GM18526 (cell line): ENCODE measurements around the gene DEXI.

Source experiments
- POLR2A ChIP-seq: IDR thresholded peaks from 3 replicates; pipeline ENCODE4 v1.6.1; 2011; ENCODE audit not compliant: insufficient read length; ENCODE audit errors: extremely low read depth

The DEXI gene

GRCh38 chr16:10942352-10943063 is at the start of gene DEXI:
Gene DEXI, minus strand, starts transcription at chr16:10942468. Its CDS starts 463 bp downstream, at chr16:10942005.
- TF ChIP-seq POLR2A = peak; percentile 65

DNA sequence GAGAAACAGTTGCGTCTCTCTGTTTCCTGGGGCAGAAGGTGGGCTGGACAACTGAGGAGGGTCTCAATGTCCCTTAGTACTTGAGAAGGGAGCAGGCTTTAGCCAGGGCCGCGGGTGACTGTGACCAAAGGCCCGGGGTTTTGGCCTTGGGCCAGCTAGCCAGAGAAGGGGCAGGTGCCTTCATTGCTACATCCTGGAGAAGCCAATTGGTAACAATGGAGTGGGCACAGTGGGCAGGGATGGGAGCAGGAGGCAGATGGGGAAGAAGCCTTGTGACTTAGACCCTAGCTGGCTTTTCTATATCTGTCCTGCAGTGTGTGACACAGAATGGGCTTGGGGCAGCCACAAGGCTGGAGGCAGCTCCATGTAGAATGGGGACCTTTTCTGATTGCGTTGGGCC is 48.1 kb upstream of the DEXI start:
- no peak for TF ChIP-seq POLR2A

GRCh38 chr16:10989559-10989958 is 47.3 kb upstream of the DEXI start:
- TF ChIP-seq POLR2A = no peak

DNA sequence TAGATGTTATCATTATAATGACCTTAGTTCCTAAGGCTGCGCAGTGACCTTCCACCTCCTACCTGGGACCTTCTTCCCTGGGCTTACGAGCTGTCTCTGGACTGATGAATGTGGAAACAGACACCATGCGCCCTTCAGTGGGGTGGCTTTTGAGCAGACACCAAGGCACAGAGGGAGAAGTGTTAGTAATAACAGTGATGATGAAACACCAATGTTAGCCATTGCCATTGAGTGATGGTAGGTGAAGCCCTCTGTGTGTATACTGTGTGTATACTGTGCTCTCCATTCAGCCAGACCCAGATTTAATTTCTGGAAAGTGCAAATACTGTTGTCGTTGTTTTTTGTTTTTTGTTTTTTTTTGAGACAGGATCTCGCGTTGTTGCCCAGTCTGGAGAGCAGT is 46.6 kb upstream of the DEXI start:
- no peak for TF ChIP-seq POLR2A

DNA sequence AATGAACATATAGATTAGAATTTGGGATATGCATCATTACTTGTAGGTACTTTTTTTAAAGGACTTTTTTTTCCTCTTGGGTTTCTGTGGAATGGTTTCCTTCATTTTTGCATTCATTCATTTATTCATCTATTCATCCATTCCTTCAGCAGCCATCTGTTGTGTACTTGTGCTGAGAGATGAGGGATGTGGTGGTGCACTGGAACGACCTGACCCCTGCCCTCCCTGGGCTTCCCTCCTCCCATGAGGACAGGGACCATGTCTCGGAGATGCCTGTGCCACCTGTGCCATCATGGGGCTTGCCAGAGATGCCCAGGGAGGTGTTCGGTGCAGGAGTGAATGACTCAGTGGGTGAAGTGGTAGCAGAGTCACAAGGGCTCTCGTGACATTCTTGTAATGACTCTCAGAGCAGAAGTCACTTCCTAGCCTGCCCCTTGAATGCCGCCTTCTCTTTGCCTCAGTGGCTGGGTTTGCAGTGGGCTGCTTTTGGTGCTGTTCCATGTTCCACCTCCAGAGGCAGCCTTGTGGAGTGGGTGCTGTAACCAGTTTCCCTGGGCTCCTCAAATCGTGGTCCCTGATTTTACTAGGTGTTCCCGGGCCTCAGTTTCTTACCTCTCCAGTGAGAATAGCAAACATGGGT is 46.0 kb upstream of the DEXI start:
- TF ChIP-seq POLR2A = no peak

- TF ChIP-seq POLR2A = no peak
Observed at GRCh38 chr16:10987361-10988163, 45.3 kb upstream of the DEXI start.

- no peak for TF ChIP-seq POLR2A
Observed at GRCh38 chr16:10984509-10984908, 42.2 kb upstream of the DEXI start.

DNA sequence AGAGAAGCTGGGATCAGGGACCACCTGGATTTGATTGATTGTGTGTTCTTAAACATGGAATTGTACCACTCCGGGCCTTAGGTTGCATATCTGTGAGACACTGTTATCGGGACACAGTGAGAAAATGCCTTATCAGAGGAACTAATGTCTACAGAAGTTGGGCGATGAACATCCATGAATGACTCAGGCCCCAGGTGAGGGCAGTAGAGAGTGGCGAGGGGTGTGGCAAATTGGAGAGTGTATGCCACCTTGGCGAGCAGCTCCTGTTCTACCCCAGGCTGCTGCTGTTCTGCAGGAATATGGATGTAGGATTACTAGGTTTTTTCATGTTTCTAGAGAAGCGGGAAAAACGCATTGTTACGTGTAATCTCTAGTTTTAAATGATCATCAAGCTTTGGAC is 40.9 kb upstream of the DEXI start:
- TF ChIP-seq POLR2A = no peak

DNA sequence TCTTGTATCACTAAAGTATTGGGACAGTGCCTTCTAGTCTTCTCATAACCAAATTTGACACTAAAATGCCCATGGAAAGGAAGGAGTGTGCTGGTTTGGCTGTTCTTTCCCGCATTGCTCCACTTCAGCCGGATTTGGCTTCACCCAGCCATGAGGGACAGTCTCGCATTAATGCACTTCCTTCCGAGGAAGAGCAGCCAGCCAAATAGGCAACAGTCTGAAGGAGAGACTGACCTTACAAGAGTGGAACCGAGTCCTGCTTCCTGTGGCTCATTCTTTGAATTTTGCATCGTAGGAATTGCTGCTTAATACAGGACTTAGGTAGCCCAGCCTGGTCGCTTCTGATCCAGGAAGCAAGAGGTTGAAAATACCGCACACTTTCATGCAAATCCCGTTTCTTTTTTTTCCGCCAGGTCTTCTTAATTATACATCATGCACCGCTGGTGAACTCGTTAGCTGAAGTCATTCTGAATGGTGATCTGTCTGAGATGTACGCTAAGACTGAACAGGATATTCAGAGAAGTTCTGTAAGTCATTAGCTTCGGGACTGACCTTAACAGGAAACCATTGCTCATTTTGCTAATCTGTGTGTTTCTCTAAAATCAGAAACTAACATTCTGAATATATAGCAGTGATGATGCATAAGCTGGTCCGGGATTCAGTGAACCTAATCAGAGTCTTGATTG is 40.3 kb upstream of the DEXI start:
- no peak for TF ChIP-seq POLR2A

GRCh38 chr16:10981697-10982216 is 39.5 kb upstream of the DEXI start:
- no peak for TF ChIP-seq POLR2A

DNA sequence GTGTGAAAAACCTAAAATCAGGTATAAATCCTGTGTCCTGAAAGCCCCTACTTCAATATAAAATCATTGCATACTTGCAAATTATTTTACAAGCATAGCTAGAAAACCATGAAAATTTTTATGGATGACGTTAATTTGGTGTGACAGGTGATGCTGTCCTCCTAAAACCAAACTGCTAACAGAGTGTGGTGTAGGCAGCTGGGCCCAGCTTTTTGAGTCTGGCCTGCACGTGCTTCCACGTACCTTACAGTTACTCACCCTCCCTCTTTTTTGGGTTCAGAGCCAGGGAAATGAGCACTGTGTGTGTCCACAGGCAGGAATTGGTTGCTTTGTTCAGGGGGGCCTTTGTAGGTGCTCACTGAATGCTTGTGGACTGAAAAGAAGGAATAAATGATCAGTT is 38.5 kb upstream of the DEXI start:
- TF ChIP-seq POLR2A = no peak

DNA sequence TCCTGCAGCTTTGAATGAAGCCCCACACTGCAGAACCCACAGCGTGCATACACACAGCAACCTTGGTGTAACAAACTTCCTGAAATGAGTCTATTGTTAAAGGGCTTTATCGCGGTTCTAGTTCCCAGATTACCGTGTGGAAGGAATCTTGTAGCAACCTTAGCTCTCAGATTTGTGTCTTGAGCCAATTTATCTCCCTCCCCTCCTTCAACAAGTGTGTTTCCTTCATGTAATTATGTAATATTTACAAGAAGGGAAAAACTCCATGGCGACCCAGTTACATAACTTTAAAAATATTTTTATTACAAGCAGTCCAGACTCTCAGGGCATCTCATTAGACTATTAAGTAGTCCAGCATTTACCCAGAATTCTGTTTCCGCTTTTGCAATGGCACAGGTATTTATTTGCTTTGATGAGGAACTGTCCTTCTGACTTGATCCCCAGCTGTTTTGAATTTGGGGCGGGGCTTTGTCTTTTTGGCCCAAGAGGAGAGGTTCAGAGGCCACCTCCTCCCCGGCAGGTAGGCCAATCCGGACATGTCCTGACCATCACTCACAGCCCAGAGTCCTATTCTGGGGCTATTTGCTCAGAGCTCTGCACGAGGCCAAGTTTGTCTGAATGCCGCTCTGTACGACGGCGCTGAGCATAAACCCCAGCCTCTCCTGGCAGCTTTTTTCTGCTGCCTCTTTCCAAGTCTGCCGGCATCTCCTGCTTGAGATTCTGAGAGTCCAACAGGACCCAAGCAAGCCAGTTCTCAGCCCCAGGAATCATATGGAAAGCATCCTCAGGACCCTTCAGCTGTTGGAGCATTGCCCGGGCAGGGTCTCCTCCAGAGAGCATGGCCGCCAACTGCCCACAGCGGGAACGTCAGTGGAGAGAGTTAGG is 37.7 kb upstream of the DEXI start:
- TF ChIP-seq POLR2A = no peak

GRCh38 chr16:10978871-10979446 is 36.7 kb upstream of the DEXI start:
- no peak for TF ChIP-seq POLR2A

GRCh38 chr16:10978124-10978523 is 35.9 kb upstream of the DEXI start:
- no peak for TF ChIP-seq POLR2A
